Measurements from ENCODE around the gene ERF.

DNA sequence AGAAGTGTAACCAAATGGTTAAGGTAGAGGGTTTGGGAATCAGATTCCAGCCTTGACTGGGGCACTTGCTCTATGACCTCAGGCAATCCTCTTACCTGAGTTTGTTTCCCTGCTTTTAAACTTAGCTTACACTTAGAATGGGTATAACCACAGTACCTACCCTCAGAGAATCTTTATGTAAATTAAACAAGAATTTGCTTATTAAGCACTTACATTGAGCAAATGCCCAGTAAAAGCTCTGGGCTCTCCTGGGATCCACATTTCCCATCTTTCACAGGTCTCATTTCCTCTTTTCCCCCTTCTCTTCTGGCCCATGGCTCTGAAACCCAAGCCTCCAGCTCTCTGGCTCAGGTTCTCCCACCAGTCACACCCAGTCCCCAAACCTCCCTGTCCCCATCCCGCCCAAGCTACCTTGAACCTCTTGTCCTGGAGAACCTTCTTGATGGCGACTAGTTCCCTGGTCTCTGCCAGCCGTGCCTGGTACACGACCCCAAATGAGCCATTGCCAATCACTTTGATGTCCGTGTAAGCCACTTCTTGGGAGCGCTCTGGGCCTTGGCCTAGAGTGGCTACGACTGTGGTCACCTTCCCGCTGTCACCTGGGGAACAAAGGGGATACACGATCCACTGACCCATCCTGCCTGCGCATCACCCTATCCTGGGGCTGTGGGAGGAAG, 15.2 kb downstream of the ERF start:
- TF ChIP-seq, protein P1, sequence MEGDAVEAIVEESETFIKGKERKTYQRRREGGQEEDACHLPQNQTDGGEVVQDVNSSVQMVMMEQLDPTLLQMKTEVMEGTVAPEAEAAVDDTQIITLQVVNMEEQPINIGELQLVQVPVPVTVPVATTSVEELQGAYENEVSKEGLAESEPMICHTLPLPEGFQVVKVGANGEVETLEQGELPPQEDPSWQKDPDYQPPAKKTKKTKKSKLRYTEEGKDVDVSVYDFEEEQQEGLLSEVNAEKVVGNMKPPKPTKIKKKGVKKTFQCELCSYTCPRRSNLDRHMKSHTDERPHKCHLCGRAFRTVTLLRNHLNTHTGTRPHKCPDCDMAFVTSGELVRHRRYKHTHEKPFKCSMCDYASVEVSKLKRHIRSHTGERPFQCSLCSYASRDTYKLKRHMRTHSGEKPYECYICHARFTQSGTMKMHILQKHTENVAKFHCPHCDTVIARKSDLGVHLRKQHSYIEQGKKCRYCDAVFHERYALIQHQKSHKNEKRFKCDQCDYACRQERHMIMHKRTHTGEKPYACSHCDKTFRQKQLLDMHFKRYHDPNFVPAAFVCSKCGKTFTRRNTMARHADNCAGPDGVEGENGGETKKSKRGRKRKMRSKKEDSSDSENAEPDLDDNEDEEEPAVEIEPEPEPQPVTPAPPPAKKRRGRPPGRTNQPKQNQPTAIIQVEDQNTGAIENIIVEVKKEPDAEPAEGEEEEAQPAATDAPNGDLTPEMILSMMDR (conservative IDR thresholded peaks at IDR 0.05; ENCODE audit: low read depth, low read length): no peak
- TF ChIP-seq EZH2 (IDR thresholded peaks at IDR 0.05; ENCODE audit: low read length, unreplicated experiment): no peak

All from PC-3 (cell line).